ENCODE results near the gene METTL16.
"Not testable (repeated sequence)": the region's sequence is repeated elsewhere in the genome, so short reads cannot be mapped to it uniquely, and the experiment has no call there.

The METTL16 gene

GRCh38 chr17:2500446-2500845 lies 11.2 kb downstream of the METTL16 start:
- no peak for DNase-seq

- DNase-seq = not testable (repeated sequence)
Observed at GRCh38 chr17:2489286-2489685, 22.4 kb downstream of the METTL16 start.

GRCh38 chr17:2487306-2487705 lies 24.4 kb downstream of the METTL16 start:
- DNase-seq = no peak

GRCh38 chr17:2486709-2487108 lies 25.0 kb downstream of the METTL16 start:
- not testable (repeated sequence) for DNase-seq

GRCh38 chr17:2485970-2486369 lies 25.7 kb downstream of the METTL16 start:
- DNase-seq = no peak

GRCh38 chr17:2485543-2485942 lies 26.1 kb downstream of the METTL16 start:
- DNase-seq = no peak

DNA sequence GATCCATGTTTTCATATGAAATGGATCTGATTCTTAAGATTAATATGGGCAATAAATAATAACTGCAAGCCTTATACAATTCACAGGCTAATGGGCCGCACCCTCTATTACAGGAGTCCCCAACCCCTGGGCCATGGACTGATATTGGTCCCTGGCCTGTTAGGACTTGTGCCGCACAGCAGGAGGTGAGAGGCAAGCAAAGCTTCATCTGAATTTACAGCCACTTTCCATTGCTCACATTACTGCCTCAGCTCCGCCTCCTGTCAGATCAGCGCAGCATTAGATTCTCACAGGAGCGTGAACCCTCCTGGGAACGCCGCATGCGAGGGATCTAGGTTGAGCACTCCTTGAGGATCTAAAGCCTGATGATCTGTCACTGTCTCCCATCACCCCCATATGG lies 26.8 kb downstream of the METTL16 start:
- no peak for DNase-seq

- DNase-seq = no peak
Observed at GRCh38 chr17:2483084-2483483, 28.6 kb downstream of the METTL16 start.

GRCh38 chr17:2482218-2482617 lies 29.5 kb downstream of the METTL16 start:
- DNase-seq = peak; percentile 9

GRCh38 chr17:2481760-2482159 lies 29.9 kb downstream of the METTL16 start:
- DNase-seq = no peak

DNA sequence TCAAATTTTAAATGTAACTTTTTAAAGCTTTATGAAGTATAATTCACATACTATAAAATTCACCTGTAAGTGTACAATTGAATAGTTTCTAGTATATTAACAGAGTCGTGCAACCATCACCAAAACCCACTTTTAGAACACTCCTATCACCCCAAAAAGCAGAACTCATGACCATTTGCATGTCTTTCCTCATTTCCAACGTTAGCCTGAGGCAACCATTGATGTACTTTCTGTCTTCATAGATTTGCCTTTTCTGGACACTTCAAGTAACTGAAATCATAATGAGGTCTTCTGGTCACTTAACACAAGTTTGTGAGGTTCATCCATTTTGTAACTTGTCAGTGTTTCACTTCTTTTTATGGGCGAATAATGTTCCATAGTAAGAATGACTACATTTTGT lies 33.2 kb downstream of the METTL16 start:
- DNase-seq = no peak

- no peak for DNase-seq
Observed at GRCh38 chr17:2475056-2475455, 36.6 kb downstream of the METTL16 start.

DNA sequence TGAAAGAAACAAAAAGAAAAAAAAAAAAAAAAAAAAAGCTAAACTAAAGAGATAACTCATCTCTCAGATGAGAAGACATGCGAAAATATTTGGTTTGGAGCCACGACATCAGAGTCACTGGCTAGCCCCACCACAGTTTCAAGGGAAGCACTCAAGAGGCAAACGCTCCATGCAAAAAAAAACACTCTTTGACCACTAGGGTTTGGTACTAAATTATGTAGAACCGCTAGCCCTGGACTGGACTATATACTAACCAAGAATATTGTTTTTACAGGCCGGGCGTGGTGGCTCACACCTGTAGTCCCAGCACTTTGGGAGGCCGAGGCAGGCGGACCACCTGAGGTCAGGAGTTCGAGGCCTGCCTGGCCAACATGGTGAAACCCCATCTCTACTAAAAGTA lies 37.3 kb downstream of the METTL16 start:
- peak; percentile 29 for DNase-seq

DNA sequence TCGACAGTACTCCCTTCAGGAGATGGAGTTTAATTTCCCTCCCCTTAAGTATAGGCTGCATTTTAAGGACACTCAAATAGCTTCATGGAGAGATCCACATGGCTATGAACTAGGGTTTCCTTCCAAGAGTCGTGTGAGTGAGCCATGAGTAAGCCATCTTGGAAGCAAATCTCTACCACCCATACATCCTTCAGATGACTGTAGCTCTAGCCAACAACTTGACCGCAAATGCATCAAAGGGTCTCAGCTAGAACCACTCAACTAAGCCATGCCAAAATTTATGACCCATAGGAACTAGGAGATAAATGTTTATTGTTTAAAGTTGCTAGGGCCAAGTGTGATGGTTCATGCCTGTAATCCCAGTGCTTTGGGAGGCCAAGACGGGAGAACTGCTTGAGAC lies 43.4 kb downstream of the METTL16 start:
- DNase-seq = no peak

- DNase-seq = no peak
Observed at GRCh38 chr17:2466931-2467330, 44.8 kb downstream of the METTL16 start.

DNA sequence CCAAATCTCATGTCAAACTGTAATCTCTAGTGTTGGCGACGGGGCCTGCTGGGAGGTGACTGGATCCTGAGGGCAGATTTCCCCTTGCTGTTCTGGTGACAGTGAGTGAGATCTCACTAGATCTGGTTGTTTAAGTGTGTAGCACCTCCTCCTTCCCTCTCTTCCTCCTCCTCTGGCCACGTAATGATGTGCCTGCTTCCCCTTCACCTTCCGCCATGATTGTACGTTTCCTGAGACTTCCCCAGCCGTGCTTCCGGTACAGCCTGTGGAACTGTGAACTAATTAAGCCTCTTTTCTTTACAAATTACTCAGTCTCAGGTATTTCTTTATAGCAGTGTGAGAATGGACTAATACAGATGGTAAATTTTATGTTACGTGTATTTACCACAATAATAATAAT lies 49.2 kb downstream of the METTL16 start:
- DNase-seq = no peak

DNA sequence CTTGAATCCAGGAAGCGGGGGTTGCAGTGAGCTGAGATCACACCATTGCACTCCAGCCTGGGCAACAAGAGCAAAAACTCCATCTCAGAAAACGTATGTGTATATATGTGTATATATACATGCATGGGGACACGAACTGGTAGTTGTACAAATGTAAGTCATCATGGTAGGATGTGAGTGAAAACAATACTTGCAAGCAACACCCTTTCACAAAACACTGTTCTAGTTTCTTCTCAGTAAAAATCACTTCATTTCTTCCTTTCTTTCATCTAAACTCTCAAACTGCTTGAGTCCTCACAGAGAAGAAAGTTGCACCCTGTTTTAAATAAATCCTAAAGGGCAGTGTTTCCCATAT lies 51.8 kb downstream of the METTL16 start:
- no peak for DNase-seq

GRCh38 chr17:2457913-2458312 lies 53.8 kb downstream of the METTL16 start:
- DNase-seq = no peak

- DNase-seq = no peak
Observed at GRCh38 chr17:2456475-2456874, 55.2 kb downstream of the METTL16 start.

DNA sequence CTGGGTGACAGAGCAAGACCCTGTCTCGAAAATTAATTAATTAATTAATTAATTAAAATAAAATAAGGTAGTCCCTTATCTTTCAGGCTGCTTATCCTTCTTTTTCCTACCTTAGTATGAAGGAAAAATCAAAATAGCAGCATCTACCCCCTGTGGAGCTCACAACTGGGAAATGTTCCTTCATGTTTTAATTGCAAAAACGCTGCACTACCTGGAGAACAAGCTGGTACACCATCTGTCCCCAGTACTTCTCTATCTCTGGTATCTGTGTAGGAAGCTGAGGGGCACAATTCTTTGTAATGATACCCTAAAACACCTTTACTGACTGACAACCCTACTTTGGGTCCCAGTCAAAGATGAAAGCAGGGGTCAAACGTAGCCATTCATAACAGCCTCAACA lies 55.7 kb downstream of the METTL16 start:
- DNase-seq = no peak

DNA sequence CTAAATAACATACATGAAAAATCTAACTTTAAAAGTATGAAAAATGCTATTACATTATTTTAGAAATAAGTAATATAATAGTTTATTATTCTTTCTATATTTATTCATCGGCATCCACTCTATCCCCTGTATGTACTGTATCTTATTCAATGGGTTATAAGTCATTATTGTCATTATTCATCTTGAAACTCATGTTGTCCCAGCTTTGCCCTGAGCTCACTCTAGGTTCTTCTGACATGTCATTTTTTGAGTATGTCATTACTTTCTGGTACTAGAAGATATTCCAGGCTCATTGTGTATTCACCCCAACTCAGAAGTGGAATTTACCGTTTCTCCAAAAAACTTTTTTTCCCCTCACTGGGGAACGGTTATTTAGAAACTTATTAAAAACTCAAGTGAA lies 57.8 kb downstream of the METTL16 start:
- DNase-seq = no peak

- DNase-seq = peak; percentile 87
Observed at GRCh38 chr17:2453325-2453724, 58.4 kb downstream of the METTL16 start.

DNA sequence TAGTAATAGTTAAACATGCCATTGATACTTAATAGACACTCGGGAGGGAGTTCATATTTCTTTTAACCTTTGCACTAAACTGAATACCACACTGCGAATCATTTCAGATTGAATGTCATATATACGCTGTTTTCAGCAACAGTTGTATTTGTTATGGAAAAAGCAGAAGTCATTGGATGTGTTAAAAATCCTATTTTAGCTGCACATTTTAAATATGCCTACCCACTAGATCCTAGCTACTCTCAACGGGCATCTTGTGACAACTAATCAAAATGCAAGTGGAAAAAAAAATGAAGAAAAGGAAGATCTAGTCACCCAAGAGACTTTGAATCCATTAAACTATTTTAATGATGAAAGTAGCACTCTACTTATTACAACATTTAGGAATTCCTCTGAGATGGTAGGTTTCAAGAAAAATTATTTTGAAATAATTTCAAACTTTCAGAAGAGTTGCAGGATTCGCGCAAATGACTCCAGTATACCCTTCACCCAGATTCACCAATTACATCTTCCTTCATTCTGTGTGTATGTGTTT lies 59.4 kb downstream of the METTL16 start:
- no peak for DNase-seq

DNA sequence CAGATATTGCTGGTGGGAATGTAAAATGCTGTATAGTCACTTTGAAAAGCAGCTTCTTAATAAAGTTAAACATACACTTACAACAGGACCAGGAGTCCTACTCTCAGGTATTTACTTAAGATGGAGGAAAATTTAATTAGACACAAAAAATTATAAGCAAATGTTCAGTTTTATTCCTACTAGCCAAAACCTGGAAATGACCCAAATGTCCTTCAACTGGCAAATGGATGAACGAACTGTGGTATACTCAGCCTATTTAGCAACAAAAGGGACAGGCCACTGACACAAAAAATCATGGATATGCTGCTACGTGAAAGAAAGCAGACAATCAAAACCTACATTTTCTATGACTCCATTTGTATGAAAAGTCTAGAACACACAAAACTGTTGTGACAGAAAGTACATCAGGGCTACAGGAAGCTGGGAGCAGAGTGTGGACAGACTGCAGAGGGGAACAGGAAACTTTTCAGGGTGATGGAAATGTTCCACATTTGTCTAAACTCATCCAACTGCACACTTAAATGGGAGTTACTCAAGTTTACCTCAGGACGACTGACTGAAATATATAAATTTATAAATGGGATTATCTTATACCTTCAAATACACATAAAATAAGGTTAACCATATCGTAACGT lies 61.6 kb downstream of the METTL16 start:
- no peak for DNase-seq

GRCh38 chr17:2449486-2449885 lies 62.2 kb downstream of the METTL16 start:
- no peak for DNase-seq

All from DMS53 (cell line).